SK-N-MC (cell line): ENCODE data around the gene EID3.

ENCODE experiments used
- EZH2 ChIP-seq: fragments of 200-600 bp; sonication (generic); IDR thresholded peaks from one replicate; pipeline ENCODE4 v1.6.1; 2017; ENCODE audit warnings: antibody characterized with exemption
- FOXP2 ChIP-seq: optimal IDR thresholded peaks from 2 replicates; pipeline ENCODE3; 2011; ENCODE audit warnings: mild to moderate bottlenecking, moderate library complexity; ENCODE audit not compliant: insufficient read depth; ENCODE audit errors: extremely low read length, control extremely low read depth
- POLR2AphosphoS5 ChIP-seq: IDR thresholded peaks from 2 replicates; pipeline ENCODE4 v1.6.1; 2012; ENCODE audit warnings: mild to moderate bottlenecking, low read depth, low read length, borderline replicate concordance

DNA sequence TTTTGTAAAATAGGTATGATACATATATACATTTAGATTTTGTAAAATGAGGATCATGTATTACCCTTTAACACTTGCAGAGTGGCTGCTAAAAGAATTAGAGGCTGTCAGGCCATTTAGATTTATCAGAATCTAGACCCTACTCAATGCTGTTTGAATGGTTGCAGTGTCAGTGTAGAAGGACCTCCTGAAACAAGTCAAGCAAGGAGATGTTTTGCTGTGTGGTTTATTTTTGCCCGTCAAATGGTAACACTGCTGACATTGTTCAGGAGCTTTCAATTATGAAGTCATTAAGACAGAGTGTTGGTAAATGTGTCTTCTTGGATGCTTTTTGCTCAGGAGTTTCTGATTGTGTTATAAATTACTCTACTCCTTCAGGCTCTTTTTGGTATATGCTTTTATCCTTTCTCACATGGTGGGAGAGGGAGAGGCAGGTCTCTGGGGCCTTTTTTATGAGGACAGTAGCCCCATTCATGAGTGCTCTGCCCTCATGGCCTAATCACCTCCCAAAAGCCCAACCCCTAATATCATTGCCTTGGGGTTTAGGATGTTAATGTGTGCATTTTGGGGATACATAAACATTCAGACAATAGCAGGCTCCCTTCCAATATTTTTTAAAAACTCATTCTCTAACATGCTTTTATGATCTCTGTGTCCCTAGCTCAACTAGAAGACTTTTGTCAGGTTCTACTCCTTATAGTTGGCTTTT, 16.5 kb downstream of the EID3 start:
- TF ChIP-seq POLR2AphosphoS5 (no peak), EZH2 (no peak), FOXP2 (no peak)
